ENCODE measurements around the gene CHST4. TPM values are rescaled to one million over a fixed set of nuclear protein-coding genes. Genes with fewer than 3 reads are reported as not detected.

Gene CHST4
- total RNA-seq, 1 experiment from 2014 or later: 9.9 TPM

- H3K4me1 Mint-ChIP-seq: no peaks in the 10 kb centered on the region
- no peak overlapping the region for H3K27ac Mint-ChIP-seq
- no peak overlapping the region for H3K4me3 Mint-ChIP-seq
- H3K36me3 Mint-ChIP-seq: peaks cover 7% of the 10 kb centered on the region; the same call in 1 of the 2 replicates
- ChIA-PET CTCF (interaction anchor here (1.0 to 1.1 kb wide), 2 partner anchors 13 to 35 kb away, joined by 3 read pairs; no protein-coding TSS in a partner anchor), POLR2A (no interaction called here)
- ATAC-seq (no peak), DNase-seq (ENCODE audit: low spot score) (no peak)
- no peak for TF ChIP-seq ZBTB21 (CRISPR knock-in tag; IDR thresholded peaks at IDR 0.05; ENCODE audit: borderline replicate concordance)
- no peak for TF ChIP-seq ZNF416 (CRISPR knock-in tag; IDR thresholded peaks at IDR 0.05)
- no peak for TF ChIP-seq KAT7 (CRISPR knock-in tag; IDR thresholded peaks at IDR 0.05; ENCODE audit: borderline replicate concordance)
- no peak for TF ChIP-seq AFF4 (CRISPR knock-in tag; IDR thresholded peaks at IDR 0.05; ENCODE audit: borderline replicate concordance)
- no peak for TF ChIP-seq ESRRA (CRISPR knock-in tag; IDR thresholded peaks at IDR 0.05; ENCODE audit: borderline replicate concordance)
- TF ChIP-seq, protein P1, sequence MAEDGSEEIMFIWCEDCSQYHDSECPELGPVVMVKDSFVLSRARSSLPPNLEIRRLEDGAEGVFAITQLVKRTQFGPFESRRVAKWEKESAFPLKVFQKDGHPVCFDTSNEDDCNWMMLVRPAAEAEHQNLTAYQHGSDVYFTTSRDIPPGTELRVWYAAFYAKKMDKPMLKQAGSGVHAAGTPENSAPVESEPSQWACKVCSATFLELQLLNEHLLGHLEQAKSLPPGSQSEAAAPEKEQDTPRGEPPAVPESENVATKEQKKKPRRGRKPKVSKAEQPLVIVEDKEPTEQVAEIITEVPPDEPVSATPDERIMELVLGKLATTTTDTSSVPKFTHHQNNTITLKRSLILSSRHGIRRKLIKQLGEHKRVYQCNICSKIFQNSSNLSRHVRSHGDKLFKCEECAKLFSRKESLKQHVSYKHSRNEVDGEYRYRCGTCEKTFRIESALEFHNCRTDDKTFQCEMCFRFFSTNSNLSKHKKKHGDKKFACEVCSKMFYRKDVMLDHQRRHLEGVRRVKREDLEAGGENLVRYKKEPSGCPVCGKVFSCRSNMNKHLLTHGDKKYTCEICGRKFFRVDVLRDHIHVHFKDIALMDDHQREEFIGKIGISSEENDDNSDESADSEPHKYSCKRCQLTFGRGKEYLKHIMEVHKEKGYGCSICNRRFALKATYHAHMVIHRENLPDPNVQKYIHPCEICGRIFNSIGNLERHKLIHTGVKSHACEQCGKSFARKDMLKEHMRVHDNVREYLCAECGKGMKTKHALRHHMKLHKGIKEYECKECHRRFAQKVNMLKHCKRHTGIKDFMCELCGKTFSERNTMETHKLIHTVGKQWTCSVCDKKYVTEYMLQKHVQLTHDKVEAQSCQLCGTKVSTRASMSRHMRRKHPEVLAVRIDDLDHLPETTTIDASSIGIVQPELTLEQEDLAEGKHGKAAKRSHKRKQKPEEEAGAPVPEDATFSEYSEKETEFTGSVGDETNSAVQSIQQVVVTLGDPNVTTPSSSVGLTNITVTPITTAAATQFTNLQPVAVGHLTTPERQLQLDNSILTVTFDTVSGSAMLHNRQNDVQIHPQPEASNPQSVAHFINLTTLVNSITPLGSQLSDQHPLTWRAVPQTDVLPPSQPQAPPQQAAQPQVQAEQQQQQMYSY (CRISPR knock-in tag; IDR thresholded peaks at IDR 0.05): no peak
- TF ChIP-seq, protein P2, sequence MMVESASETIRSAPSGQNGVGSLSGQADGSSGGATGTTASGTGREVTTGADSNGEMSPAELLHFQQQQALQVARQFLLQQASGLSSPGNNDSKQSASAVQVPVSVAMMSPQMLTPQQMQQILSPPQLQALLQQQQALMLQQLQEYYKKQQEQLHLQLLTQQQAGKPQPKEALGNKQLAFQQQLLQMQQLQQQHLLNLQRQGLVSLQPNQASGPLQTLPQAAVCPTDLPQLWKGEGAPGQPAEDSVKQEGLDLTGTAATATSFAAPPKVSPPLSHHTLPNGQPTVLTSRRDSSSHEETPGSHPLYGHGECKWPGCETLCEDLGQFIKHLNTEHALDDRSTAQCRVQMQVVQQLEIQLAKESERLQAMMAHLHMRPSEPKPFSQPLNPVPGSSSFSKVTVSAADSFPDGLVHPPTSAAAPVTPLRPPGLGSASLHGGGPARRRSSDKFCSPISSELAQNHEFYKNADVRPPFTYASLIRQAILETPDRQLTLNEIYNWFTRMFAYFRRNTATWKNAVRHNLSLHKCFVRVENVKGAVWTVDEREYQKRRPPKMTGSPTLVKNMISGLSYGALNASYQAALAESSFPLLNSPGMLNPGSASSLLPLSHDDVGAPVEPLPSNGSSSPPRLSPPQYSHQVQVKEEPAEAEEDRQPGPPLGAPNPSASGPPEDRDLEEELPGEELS (CRISPR knock-in tag; IDR thresholded peaks at IDR 0.05): no peak
- TF ChIP-seq SP1 (CRISPR knock-in tag; conservative IDR thresholded peaks at IDR 0.05): no peak
- peaks cover 24% of the 10 kb centered on the region for H3K9me3 Mint-ChIP-seq
- H3K27me3 Mint-ChIP-seq (ENCODE audit: low read depth): peaks cover 31% of the 10 kb centered on the region
Observed at GRCh38 chr16:71507061-71507460, 19.2 kb upstream of the CHST4 start.

GRCh38 chr16:71513302-71513701, 12.9 kb upstream of the CHST4 start:
- Mint-ChIP-seq H3K9me3 (peaks cover 21% of the 10 kb centered on the region), H3K36me3 (peaks cover 7% of the 10 kb centered on the region; the same call in 1 of the 2 replicates), H3K4me3 (no peak overlapping the region), H3K4me1 (peaks cover 17% of the 10 kb centered on the region), H3K27me3 (ENCODE audit: low read depth) (peaks cover 27% of the 10 kb centered on the region), H3K27ac (no peak overlapping the region)
- ChIA-PET POLR2A (no interaction called here), CTCF (interaction anchor here (0.8 to 1.8 kb wide), 2 partner anchors 13 to 34 kb away, joined by 3 to 6 read pairs; no protein-coding TSS in a partner anchor)
- DNase-seq (ENCODE audit: low spot score): no peak
- ATAC-seq: no peak
- TF ChIP-seq SMAD4 (CRISPR knock-in tag; IDR thresholded peaks at IDR 0.05) (no peak), NFYB (CRISPR knock-in tag; conservative IDR thresholded peaks at IDR 0.05; ENCODE audit: low read depth) (no peak), OVOL2 (CRISPR knock-in tag; IDR thresholded peaks at IDR 0.05; ENCODE audit: borderline replicate concordance) (no peak), ZNF263 (CRISPR knock-in tag; IDR thresholded peaks at IDR 0.05; ENCODE audit: low read depth) (no peak), IRF1 (CRISPR knock-in tag; IDR thresholded peaks at IDR 0.05) (no peak), ZNF317 (CRISPR knock-in tag; IDR thresholded peaks at IDR 0.05; ENCODE audit: borderline replicate concordance, low read depth) (no peak), FOXJ3 (CRISPR knock-in tag; IDR thresholded peaks at IDR 0.05; ENCODE audit: borderline replicate concordance) (no peak), NR3C1 (CRISPR knock-in tag; conservative IDR thresholded peaks at IDR 0.05; ENCODE audit: low read depth) (no peak), ZNF512 (CRISPR knock-in tag; IDR thresholded peaks at IDR 0.05; ENCODE audit: borderline replicate concordance) (no peak), KAT7 (CRISPR knock-in tag; IDR thresholded peaks at IDR 0.05; ENCODE audit: borderline replicate concordance) (no peak), RORB (CRISPR knock-in tag; IDR thresholded peaks at IDR 0.05) (no peak)
- TF ChIP-seq, protein P3, sequence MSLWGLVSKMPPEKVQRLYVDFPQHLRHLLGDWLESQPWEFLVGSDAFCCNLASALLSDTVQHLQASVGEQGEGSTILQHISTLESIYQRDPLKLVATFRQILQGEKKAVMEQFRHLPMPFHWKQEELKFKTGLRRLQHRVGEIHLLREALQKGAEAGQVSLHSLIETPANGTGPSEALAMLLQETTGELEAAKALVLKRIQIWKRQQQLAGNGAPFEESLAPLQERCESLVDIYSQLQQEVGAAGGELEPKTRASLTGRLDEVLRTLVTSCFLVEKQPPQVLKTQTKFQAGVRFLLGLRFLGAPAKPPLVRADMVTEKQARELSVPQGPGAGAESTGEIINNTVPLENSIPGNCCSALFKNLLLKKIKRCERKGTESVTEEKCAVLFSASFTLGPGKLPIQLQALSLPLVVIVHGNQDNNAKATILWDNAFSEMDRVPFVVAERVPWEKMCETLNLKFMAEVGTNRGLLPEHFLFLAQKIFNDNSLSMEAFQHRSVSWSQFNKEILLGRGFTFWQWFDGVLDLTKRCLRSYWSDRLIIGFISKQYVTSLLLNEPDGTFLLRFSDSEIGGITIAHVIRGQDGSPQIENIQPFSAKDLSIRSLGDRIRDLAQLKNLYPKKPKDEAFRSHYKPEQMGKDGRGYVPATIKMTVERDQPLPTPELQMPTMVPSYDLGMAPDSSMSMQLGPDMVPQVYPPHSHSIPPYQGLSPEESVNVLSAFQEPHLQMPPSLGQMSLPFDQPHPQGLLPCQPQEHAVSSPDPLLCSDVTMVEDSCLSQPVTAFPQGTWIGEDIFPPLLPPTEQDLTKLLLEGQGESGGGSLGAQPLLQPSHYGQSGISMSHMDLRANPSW (CRISPR knock-in tag; conservative IDR thresholded peaks at IDR 0.05; ENCODE audit: low read depth): no peak

Measured in WTC11 (cell line).